Activated T-helper 1 cell treated with anti-CD3 and anti-CD28 coated beads, Interleukin-12 subunit alpha, Interleukin-12 subunit beta, Interleukin-2, Interleukin-4 antibody, amounts not matched to agents 30 ng/mL and 10 ng/mL and 1 ng/mL, durations not matched to agents 14 hours and 24 hours and 36 hours (primary cell): ENCODE measurements around the gene BAZ2A. TPM values are rescaled to one million over a fixed set of nuclear protein-coding genes. Genes with fewer than 3 reads are reported as not detected.

ENCODE experiments used
- DNase-seq: peaks from one replicate; pipeline ENCODE4 v3.0.0; 2021; ENCODE audit warnings: low spot score
- H3K27ac Mint-ChIP-seq: one replicate; pipeline ENCODE4 v1.8.0; 2021; ENCODE audit warnings: mild to moderate bottlenecking, mixed read lengths
- H3K27me3 Mint-ChIP-seq: one replicate; pipeline ENCODE4 v1.8.0; 2022; ENCODE audit warnings: mild to moderate bottlenecking, moderate library complexity, mixed read lengths; ENCODE audit not compliant: insufficient read depth
- H3K36me3 Mint-ChIP-seq: one replicate; pipeline ENCODE4 v1.8.0; 2021; ENCODE audit warnings: low read depth, mixed read lengths
- H3K4me1 Mint-ChIP-seq: one replicate; pipeline ENCODE4 v1.8.0; 2021; ENCODE audit warnings: low read depth, mixed read lengths
- H3K4me3 Mint-ChIP-seq: one replicate; pipeline ENCODE4 v1.8.0; 2021; ENCODE audit warnings: mild to moderate bottlenecking, moderate library complexity, mixed read lengths
- H3K9me3 Mint-ChIP-seq: one replicate; pipeline ENCODE4 v1.8.0; 2021; ENCODE audit warnings: mixed read lengths
- intact Hi-C: fragments of 100-400 bp; cut with micrococcal nuclease; formaldehyde crosslinking; loops from one replicate; pipeline ENCODE4 v1.15.1; 2024
- total RNA-seq: library from RNA; stranded (reverse); gene quantifications from 2 replicates; pipeline ENCODE4 v1.2.3, GENCODE V29; 2022

The BAZ2A gene
- total RNA-seq, 1 donor from 2014 or later: 119 TPM

DNA sequence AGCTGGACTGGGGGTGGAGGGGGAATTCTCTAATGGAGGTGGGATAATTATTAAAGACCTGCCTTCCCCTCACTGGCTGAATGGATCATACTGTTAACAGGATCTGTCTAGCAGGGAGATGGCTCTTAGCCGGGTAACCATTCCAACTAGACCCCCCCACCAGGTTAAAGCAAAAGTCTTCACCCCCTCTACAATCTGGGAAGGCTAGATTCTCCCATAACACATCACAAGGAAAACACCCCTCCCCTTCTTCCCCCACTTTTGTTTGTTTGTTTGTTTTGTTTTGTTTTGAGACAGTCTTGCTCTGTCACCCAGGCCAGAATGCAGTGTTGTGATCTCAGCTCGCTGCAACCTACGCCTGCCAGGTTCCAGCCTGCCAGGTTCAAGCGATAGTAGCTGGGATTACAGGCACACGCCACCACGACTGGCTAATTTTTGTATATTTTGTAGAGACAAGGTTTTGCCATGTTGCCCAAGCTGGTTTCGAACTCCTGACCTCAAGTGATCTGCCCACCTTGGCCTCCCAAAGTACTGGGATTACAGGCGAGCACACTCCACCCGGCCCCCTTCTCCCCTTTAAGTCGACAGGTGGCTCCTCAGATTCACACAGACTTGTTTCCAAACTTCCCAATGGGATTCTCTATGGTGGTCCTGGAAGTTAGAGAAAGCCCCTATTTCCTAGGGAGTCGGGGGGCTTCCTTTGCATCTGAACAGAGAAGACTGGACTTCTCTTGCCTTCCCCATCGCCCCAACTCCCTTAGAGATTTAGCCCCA lies 3.5 kb upstream of the BAZ2A start:
- Mint-ChIP-seq H3K4me1 (peaks cover 86% of the 10 kb centered on the region), H3K4me3 (peak overlapping the region; percentile 94), H3K27me3 (no peaks in the 10 kb centered on the region), H3K36me3 (peaks cover 18% of the 10 kb centered on the region), H3K9me3 (no peaks in the 10 kb centered on the region), H3K27ac (peak overlapping the region; percentile 88)
- intact Hi-C loops: loop anchor here (2.0 to 10.0 kb wide), 3 partner anchors 705 to 1121 kb away; partner anchors contain the start of genes ARHGAP9, CDK4 and MARCHF9
- no peak for DNase-seq

DNA sequence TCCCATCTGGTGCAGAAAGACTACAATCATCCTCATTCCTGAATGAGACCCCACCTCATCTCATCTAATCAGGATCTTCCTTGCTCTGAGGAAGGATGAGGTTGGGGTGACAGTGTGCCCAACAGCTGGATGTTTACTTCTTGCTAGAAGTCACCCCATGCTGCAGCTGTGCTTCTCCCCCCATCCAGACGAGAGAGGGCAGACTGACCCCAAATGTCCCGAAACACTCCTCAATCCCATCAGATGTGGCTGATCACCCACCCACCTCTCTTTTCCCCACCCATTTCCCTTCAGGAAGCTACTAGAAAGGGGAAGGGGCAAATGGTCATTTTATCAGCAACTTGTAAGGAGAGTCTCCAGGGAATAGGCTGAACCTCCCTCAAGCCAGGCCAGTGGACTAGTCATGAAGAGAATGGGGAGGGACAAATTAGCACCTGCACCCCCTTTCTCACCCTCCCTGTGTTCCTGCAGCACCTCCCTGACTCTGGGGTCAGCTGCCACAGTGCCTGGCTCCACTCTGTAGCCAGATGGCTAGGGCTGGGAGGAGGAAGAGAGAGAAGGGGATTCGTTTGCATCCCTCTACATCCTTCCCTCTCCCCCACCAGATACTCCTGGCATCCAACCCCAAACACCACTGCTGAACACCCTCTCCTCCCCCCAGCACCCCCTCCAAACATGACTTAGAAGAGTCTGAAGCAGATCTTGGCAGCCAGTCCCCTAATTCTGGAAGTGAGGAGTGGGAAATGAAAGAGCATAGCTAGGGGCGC lies 2.8 kb upstream of the BAZ2A start:
- H3K4me1 Mint-ChIP-seq: peaks cover 90% of the 10 kb centered on the region
- peak overlapping the region; percentile 46 for H3K27ac Mint-ChIP-seq
- H3K4me3 Mint-ChIP-seq: peak overlapping the region; percentile 94
- intact Hi-C loops: loop anchor here (5.0 to 10.0 kb wide), 2 partner anchors 844 to 1122 kb away; partner anchors contain the start of genes ARHGAP9, CDK4 and MARCHF9
- DNase-seq: no peak
- H3K27me3 Mint-ChIP-seq: no peaks in the 10 kb centered on the region
- H3K9me3 Mint-ChIP-seq: no peaks in the 10 kb centered on the region
- peaks cover 17% of the 10 kb centered on the region for H3K36me3 Mint-ChIP-seq

DNA sequence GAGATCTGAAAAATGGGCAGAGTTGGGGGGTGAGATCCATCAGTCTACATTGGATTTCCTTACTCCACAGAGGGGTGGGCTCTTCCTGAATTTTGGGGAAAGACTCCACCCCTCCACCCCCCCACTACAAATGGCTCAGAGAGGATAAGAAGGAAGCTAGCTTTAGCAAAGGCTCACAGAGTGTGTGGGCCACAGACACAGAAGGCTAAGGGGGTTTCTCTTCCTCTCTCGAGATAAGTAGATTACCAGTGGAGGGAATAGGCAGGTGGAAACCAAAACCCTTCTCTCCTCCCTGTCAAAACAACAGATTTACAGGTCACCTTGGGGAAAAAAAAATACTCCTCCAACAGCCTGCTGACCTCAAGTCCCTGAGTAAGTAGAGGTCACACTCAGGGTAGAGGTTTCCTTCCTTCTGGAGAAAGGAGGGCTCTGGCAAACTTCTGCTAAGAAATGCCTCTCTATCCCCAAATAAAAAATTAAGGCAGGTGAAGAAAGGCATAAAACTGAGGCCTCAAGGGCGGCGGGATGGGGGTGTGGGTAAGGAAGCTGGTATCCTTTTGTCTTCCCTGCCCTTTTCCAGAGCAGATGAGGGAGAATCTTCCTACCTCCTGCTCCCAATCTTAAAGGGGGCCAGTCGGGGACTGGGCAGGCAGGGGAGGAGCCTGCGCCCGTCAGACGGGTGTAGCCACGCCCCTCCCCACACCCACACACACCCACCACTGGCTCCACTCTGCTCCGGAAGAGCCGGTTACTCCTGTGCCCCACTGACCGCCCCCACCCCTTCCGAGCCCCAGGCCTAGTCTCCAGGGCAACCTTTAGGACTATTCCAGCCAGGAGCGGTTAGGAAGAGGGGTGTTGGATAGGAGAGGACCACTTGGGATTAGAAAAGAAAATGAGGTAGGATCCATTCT lies 1.9 kb upstream of the BAZ2A start:
- intact Hi-C loops: loop anchor here (2.0 to 10.0 kb wide), 3 partner anchors 15 to 1123 kb away; partner anchors contain the start of genes ARHGAP9, CDK4 and MARCHF9
- Mint-ChIP-seq H3K4me1 (peaks cover 81% of the 10 kb centered on the region), H3K36me3 (peaks cover 10% of the 10 kb centered on the region), H3K27me3 (no peaks in the 10 kb centered on the region), H3K9me3 (no peaks in the 10 kb centered on the region), H3K4me3 (peak overlapping the region; percentile 94), H3K27ac (peak overlapping the region; percentile 83)
- DNase-seq: peak; percentile 58

DNA sequence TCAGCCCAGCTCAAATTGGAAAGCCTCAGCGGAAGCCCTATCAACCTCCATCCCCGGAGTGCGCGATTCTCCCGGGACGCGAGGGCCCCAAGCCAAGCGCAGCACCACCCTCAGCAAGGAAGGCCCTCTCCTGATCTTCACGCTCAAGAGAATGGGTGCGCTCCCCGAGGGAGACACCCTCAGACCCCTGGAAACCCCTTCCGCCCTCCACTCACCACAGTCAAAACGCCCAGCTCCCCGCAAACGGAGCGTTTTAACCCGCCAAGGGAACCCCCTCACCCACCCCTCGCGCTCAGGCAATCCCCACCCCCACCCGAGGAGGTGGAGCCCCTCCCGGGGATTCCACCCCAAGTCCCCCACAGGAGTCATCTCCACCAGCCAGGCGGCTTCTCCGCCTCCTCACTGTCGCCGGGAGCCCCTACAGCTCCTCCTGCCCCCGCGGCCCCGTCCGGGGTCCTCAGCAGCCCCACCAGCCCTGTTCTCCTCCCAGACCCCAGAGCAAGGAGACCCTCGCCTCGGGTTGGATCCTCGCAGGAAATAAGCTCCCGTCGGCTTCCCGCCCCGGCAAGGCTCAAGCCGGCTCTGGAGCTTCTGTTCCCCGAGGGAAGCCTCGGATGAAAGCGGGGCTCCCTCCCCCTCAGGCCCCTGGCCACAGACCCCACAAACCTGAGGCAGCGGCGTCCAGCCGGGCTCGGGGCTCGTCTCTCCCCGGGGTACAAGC lies 507 bp downstream of the BAZ2A start:
- peaks cover 22% of the 10 kb centered on the region for H3K36me3 Mint-ChIP-seq
- peaks cover 69% of the 10 kb centered on the region for H3K4me1 Mint-ChIP-seq
- intact Hi-C loops: loop anchor here (2.0 to 10.0 kb wide), 6 partner anchors 17 to 1125 kb away; partner anchors contain the start of genes ARHGAP9, CDK4, MARCHF9 and PTGES3
- peak overlapping the region; percentile 97 for H3K4me3 Mint-ChIP-seq
- H3K27me3 Mint-ChIP-seq: no peaks in the 10 kb centered on the region
- H3K27ac Mint-ChIP-seq: peak overlapping the region; percentile 89
- H3K9me3 Mint-ChIP-seq: no peaks in the 10 kb centered on the region
- peak; percentile 33 for DNase-seq

DNA sequence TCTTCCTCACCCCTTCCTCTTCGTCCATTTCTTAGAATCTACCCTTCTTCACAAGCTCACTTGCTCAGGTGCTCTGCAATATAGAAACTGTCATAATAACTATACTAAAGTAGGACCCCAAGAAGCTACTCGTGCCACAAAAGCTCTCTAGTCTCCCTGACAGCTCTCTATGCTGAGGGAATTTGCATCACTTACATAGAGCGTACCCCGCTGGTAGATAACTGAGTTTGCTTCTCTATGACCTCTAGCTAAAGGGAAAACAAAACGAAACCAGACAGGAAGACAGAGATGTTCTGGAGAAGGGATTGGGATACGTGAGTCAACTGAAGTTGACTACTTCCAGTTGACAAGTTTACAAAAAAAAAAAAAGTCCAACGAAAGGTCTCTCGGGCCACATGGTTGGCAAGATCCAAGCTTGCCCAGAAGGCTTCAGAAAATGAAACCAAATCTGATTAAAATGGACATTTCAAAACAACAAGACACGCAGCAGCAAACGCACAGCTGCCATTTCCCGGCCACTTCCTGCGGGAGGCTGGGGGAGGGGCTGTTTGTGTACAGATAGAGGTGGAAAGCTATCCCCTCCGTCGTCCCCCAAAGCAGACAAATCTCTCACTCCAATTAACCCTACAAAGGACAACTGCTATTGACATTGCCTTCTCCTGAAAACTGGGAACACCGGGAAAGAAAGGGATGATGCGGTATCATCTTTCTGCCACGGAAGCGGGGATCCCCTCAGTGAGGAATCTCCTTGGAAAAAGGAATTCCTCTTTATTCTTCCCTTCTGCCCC lies 1.3 kb downstream of the BAZ2A start:
- peaks cover 21% of the 10 kb centered on the region for H3K36me3 Mint-ChIP-seq
- intact Hi-C loops: loop anchor here (1.0 to 2.0 kb wide), 4 partner anchors 7 to 482 kb away; partner anchors contain the start of genes PTGES3, RBMS2 and STAT6

DNA sequence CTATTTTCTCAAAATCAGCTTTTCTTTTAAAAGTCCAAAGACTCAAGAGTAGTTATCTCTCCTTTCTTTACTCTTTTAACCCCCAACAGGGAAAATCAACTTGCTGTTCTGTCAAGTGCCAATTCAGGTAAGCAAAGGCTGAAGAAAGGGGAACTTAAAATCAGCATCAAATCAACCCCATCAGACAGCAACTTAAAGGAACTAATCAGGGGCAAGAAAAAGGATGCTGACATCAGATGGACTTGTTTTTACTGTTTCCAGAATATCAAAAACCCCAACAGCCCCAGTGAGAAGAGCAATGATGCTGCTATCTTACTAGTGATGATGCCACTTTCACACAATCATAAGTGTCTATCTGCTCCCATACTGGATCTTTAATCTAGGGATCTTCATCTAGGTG lies 3.4 kb downstream of the BAZ2A start:
- no peaks in the 10 kb centered on the region for H3K9me3 Mint-ChIP-seq
- no peaks in the 10 kb centered on the region for H3K27me3 Mint-ChIP-seq
- intact Hi-C loops: no loop called here
- peak overlapping the region; percentile 61 for H3K27ac Mint-ChIP-seq
- H3K4me1 Mint-ChIP-seq: peaks cover 60% of the 10 kb centered on the region
- no peak for DNase-seq
- peaks cover 25% of the 10 kb centered on the region for H3K36me3 Mint-ChIP-seq
- H3K4me3 Mint-ChIP-seq: no peak overlapping the region

More for the DNA sequence above, 1.3 kb downstream of the BAZ2A start:
- Mint-ChIP-seq H3K27ac (peak overlapping the region; percentile 89), H3K9me3 (no peaks in the 10 kb centered on the region), H3K27me3 (no peaks in the 10 kb centered on the region), H3K4me1 (peaks cover 69% of the 10 kb centered on the region), H3K4me3 (peak overlapping the region; percentile 97)
- peak; percentile 58 for DNase-seq

DNA sequence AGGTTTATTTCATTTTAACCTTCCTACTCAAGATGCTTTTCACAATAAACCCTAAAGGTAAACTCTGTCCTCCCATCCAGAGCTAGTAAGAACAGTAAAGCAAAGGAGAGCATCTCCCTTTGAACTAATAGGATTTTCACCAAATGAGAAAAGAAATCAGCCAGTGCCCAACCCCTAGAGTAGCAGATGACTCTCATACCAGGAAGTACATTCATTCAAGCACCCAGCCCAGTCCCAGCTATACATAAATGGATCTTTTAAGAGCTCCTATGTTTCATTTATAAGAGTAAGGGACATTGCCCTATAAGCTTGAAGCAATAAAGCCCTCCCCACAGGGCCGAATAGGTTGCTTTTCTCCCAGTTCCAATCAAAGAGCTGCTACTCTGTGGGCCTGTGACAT lies 7.6 kb downstream of the BAZ2A start:
- Mint-ChIP-seq H3K36me3 (peaks cover 32% of the 10 kb centered on the region), H3K4me1 (peaks cover 43% of the 10 kb centered on the region), H3K27ac (peak overlapping the region; percentile 58), H3K9me3 (no peaks in the 10 kb centered on the region), H3K27me3 (no peaks in the 10 kb centered on the region), H3K4me3 (no peak overlapping the region)
- DNase-seq: no peak
- intact Hi-C loops: no loop called here

DNA sequence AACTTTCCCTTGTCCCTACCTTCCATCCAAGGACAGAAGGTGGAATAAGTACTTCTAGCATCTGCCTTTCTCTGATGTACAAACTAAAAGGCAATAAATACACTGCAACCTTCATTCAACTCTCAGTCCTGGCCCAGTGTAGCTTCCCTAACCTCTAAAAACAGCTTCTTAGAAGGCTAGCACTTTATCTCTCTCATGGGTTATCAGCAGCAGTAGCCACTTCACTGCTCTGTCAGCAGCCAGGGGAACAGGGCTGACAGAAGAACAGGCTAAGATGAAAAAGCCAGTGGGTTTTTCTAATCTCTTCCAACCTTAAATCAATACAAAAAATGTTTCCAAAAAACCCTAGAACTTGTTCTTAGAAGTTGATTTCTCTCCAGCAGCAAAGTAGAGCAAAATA lies 13.2 kb downstream of the BAZ2A start:
- H3K4me3 Mint-ChIP-seq: no peak overlapping the region
- H3K4me1 Mint-ChIP-seq: peaks cover 21% of the 10 kb centered on the region
- DNase-seq: no peak
- intact Hi-C loops: no loop called here
- H3K36me3 Mint-ChIP-seq: peaks cover 61% of the 10 kb centered on the region
- H3K27me3 Mint-ChIP-seq: no peaks in the 10 kb centered on the region
- H3K9me3 Mint-ChIP-seq: no peaks in the 10 kb centered on the region
- H3K27ac Mint-ChIP-seq: no peak overlapping the region

DNA sequence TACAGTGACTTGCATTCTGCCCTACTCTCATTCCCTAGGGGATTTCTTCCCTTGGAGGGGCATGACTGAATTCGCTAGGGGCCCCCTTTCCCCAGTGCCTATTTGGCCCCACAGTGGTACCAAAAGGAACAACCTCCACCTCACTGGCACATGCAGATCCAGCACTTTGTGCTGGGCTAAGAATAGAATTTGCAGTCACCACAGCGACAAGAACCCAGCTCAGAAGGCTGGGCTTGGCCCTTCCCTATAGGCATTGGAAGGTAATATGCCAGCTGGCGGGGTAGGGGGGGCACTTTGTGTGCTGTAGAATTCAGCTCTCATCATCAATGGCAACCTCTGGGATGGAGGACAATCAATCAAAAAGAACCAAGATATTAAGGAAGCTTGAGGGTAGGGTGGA lies 13.9 kb downstream of the BAZ2A start:
- Mint-ChIP-seq H3K27me3 (no peaks in the 10 kb centered on the region), H3K36me3 (peaks cover 67% of the 10 kb centered on the region), H3K27ac (no peak overlapping the region), H3K4me1 (peaks cover 19% of the 10 kb centered on the region), H3K4me3 (no peak overlapping the region), H3K9me3 (no peaks in the 10 kb centered on the region)
- no peak for DNase-seq
- intact Hi-C loops: no loop called here

DNA sequence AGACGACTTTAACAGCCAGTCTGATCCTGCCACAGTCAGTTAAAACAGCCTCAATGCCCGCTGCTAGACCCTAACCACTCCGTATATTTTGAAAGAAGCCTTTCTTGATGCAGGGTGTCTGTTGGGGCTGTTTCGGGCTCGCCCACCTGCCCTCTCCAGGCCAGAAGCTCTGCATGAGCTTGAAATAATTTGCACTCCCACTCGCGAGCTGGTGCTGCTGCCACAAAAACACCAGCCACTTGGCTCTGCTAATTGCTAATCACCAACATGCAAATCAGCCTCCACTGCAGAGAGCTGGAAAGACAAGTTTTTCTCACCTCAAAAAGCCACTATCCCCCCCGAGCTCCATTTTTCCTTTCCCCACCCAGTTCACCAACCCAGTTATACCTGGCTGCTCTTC lies 15.5 kb downstream of the BAZ2A start:
- H3K27me3 Mint-ChIP-seq: no peaks in the 10 kb centered on the region
- H3K4me1 Mint-ChIP-seq: peaks cover 15% of the 10 kb centered on the region
- intact Hi-C loops: no loop called here
- H3K27ac Mint-ChIP-seq: no peak overlapping the region
- H3K9me3 Mint-ChIP-seq: no peaks in the 10 kb centered on the region
- DNase-seq: no peak
- peaks cover 73% of the 10 kb centered on the region for H3K36me3 Mint-ChIP-seq
- no peak overlapping the region for H3K4me3 Mint-ChIP-seq

DNA sequence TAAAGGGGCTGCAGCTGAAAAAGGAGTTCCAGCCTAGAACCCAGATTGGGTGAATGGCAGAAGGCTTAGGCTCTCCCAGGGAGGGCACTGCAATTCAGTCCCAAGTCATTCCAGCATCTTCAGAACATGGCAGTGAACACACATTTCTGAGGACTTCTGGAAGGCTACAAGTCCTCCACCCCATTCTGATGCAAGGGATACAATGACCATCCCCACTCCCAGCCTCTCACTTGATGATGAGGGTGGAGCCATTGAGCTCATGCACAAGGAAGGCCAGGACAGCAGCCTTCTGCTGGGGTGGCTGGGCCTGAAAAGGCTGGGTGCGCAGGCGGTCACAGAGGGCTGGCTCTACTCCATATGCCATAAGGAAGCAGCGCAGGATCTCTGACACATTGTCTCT lies 25.8 kb downstream of the BAZ2A start:
- intact Hi-C loops: no loop called here
- H3K27ac Mint-ChIP-seq: no peak overlapping the region
- no peaks in the 10 kb centered on the region for H3K9me3 Mint-ChIP-seq
- no peaks in the 10 kb centered on the region for H3K27me3 Mint-ChIP-seq
- no peaks in the 10 kb centered on the region for H3K4me1 Mint-ChIP-seq
- H3K36me3 Mint-ChIP-seq: peaks cover 60% of the 10 kb centered on the region
- no peak for DNase-seq
- H3K4me3 Mint-ChIP-seq: no peak overlapping the region
